ENCODE measurements around the gene OR14J1.
"Not testable (repeated sequence)": the region's sequence is repeated elsewhere in the genome, so short reads cannot be mapped to it uniquely, and the experiment has no call there.

OR14J1 gene, protein sequence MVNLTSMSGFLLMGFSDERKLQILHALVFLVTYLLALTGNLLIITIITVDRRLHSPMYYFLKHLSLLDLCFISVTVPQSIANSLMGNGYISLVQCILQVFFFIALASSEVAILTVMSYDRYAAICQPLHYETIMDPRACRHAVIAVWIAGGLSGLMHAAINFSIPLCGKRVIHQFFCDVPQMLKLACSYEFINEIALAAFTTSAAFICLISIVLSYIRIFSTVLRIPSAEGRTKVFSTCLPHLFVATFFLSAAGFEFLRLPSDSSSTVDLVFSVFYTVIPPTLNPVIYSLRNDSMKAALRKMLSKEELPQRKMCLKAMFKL

DNA sequence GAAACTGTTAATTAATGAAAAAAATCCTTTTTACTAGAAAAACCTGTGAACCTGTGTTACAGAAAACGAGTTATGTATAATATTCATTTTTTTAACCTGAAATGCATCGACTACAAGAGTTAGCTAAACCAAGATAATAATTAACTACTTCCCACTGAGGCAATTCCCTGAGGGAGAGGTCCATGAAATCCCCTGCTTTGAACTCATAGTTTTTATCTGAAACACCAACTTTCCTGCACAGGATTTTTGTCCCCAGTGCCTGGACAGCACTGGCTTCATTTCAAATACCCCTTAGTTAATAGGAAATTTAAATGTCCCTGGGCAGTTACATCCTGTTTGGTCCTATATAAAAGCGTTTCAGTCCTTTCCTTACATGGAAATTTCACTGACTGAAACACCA, at the start of gene OR14J1:
Gene OR14J1, plus strand, starts transcription at position 386 of the 400 bp plus-strand sequence. CDS start 4,989 bp downstream, outside the sequence.
- DNase-seq, result no peak

DNA sequence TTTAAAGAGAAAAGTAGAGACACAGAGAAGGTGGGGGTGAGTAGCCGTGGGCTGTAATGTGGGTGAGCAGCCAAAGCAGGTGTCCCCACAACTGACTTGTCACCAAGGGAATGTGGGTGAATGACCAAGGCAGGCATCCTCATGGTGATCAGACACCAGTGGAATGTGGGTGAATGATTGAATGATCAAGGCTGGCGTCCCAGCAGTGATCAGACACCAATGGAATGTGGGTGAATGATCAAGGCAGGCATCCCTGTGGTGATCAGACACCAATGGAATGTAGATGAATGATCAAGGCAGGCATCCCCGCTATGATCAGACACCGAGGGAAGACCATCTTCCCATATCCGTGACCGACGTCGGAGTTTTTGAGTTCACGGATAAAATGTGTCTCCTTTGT, 49.8 kb upstream of the OR14J1 start:
- no peak for DNase-seq

DNA sequence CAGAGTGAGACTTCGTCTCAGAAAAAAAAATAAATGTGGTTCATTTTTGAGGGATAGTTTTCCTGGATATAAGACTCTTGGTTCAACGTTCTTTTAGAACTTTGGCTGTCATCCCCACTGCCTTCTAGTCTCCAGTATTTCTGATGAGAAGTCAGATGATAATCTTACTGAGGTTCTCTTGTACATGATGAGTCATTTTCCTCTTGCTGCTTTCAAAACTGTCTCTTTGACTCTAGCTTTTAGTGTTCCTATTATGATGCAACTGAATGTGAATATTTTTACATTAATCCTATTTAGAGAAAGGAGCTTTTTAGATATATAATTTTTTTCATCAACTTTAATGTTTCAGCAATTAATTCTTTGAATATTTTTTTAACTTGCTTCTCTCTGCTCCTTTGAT, 46.0 kb upstream of the OR14J1 start:
- DNase-seq, result no peak

DNA sequence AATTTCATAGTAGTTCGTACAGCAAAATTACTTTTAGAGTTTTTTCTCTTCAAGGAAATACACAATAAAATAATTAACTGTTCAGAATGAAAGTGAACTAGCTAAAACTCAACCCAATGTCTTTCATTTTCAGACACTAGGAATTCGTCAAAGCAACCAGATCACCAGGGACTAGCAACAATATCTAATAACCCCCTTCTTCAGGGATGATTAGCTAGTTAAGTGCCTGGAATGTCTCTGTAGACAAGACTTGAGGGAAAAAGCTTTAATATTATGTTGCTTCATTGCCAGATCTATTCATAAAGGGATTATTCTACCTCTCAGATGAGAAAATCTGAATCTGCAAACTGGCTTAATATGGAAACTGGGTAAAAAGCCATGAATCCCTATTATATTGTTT, 41.8 kb upstream of the OR14J1 start:
- no peak for DNase-seq

DNA sequence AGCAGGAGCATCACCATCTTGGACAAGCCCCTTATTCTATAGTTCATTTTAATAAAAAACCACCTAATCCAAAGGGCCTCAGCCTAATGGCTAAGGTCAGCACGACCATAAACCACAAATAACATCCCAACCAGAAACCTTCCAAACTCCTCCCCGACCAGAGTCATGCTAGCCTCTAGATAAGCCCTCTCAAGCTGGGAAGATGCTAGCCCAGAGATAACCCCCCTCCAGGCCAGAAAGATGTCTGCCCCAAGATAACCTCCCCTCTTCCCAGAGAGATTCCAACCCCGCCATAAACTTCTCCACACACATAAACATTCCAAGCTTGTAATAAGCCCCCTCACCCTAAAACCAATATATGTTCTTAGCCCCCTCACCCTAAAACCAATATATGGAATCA, 38.5 kb upstream of the OR14J1 start:
- no peak for DNase-seq

DNA sequence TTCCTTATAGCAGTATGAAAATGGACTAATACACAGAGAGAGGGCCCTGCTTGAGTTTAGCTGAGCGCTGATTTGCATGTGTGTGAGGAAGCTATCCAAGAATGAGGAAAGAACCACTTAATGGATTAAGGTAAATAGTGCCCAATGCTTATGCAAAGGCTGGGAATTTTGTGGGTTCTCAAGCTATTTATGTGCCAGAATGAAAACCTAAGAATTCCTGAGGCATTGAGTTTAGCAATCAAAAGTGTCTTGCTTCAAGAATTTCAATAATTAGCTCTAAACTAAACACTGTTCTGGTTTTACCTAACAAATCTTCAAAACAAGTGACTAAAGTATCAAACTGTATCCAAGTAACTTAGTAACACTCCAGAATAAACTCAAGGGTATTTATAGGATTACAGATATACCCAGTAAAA, 7.0 kb upstream of the OR14J1 start:
- DNase-seq, result no peak

DNA sequence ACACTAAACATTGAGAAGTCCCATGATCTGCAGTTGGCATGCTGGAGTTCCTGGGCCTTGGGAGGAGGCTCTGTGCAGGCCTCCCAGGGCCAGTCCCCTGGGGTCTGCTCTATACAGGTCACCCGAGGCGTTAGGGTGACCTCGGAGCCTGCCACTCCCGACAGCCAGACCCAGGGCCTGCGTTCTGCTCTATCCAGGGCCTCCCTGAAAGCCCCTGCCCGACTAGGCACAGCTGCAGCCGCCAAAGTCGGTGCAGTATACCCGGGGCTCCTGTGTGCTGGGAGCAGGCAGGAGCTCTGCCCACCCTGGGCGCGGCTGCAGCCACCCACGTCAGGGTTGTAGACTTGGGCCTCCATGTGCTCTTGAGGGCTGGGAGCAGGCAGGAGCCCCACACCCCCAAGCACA, 6.3 kb upstream of the OR14J1 start:
- DNase-seq, result no peak

DNA sequence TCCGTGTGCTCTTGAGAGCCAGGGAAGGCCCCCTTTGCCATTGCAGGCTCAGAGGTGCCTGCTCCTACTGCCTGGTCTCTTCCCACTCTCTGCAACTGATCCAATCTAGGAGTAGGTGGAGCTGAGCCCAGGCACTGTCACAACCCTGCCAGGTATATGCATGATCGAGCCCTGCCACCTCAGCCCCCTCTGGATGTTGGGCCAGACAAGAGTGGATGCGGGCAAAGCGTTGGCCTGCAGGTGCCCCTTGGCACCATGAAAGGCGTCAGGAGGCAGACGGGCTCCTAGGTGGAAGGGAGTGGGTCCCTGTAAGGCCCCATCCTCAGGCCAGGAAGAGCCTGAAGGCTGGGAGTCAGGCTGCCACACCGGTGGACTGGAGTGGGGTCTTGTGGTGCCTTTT, 5.9 kb upstream of the OR14J1 start:
- DNase-seq, result no peak

DNA sequence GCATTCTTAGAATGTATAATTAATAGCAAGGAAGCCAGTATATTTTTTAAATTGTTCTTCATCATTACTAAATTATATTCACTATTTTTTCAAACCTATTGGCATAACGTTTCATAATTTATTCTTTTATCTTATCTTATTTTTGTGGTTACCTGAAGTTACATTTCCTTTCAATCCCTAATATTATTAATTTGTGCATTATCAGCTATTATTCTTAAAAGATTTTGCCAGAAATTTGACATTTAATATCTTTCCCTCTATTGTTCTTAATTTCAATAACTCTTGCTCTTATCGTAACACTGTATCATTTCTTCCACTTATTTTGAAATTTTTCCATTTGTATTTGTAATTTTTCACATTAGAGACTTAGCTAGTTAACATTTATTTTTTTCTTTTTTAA, 18.4 kb downstream of the OR14J1 start:
- DNase-seq, result no peak

DNA sequence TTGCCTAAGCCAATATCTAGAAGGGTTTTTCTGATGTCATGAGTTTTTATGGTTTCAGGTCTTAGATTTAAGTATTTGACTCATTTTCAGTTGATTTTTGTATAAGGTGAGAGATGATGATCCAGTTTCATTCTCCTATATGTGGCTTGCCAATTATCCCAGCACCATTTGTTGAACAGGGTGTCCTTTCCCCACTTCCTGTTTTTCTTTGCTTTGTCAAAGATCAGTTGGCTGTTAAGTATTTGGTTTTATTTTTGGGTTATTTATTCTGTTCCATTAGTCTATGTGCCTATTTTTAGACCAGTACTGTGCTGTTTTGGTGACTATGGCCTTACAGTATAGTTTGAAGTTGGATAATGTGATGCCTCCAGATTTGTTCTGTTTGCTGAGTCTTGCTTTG, 21.8 kb downstream of the OR14J1 start:
- not testable (repeated sequence) for DNase-seq

DNA sequence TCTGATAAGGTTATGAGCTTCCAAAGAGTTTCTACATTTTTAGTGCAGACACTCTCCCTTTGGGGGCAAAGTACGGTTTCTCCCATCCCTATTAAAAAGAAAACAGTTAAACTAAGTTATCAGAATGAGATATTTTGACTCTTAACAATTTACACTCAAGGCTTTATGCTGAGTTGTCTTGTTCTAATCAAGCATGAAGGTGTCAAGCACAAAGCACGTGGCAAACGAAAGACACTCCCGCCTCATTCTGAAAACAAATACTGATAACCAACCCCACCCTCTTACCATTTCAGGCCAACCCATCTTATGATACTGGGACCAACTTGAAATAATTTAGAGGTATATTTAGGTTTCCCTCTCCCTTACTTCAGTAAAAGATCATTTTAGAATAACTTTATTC, 24.3 kb downstream of the OR14J1 start:
- DNase-seq, result no peak

DNA sequence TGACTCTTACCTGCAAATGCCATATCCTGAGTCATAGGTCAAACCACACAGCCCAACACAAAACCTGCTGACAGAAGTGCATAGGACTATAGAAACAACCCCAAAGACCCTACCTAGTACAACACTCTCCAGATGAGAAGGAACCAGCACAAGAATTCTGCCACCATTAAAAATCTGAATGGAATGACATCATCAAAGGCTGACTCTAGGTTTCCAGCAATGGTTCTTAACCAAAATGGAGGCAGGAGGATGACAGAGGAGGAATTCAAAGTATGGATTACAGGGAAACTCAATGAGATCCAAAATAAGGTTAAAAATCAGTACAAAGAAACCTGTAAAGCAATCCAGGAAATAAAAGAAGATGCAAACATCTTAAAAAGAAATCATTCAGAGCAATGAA, 31.2 kb downstream of the OR14J1 start:
- no peak for DNase-seq

DNA sequence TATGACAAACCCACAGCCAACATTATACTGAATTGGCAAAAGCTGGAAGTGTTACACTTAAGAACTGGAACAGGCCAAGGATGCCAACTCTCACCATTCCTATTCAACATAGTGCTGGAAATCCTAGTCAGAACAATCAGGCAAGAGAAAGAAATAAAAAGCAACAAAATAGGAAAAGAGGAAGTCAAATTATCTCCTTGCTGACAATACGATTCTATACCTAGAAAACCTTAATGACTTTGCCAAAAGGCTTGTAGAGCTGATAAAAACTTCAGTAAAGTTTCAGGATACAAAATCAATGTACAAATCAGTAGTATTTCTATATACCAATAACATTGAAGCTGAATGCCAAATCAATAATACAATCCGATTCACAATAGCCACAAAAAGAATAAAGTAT, 34.8 kb downstream of the OR14J1 start:
- no peak for DNase-seq

DNA sequence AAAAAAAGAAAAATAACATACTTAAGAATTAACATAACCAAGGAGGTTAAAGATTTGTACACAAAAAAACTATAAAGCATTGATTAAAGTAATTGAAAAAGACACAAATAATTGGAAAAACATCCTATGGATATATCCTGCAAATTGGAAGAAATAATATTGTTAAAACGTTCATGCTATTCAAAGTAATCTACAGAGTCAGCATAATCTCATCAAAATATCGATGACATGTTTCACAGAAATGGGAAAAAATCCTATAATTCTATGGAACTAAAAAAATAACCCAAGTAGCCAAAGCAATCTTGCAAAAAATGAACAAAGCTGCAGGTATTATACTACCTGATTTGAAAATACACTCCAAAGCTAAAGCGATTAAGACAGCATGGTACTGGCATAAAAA, 43.9 kb downstream of the OR14J1 start:
- DNase-seq, result no peak

DNA sequence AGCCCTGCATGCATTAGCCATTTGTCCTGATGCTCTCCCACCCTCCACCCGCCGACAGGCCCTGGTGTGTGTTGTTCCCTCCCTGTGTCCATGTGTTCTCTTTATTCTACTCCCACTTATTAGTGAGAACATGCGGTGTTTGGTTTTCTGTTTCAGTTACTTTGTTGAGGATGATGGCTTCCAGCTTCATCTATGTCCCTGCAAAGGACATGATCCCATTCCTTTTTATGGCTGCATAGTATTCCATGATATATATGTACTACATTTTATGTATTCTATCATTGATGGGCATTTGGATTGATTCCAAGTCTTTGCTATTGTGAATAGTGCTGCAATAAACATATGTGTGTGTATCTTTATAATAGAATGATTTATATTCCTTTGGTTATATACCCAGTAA, 47.8 kb downstream of the OR14J1 start:
- not testable (repeated sequence) for DNase-seq

DNA sequence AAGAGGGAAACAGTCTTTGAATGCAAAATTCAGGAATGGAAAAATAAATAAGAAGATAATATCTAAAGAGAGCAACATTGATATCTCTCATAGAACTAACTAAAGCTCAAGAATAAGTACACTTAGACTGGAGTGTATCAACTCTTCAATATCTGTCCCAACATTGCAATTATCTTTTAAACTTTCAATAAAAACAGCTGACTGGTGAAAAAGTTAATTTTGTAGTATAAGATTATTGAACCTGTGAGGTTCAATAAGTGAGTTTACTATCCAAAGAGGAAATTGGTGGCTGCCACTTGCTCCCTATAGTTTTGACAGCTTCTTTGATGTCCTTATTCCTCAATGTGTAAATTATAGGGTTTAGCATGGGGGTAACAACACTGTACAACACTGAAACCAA, 53.5 kb downstream of the OR14J1 start:
- DNase-seq, result no peak

DNA sequence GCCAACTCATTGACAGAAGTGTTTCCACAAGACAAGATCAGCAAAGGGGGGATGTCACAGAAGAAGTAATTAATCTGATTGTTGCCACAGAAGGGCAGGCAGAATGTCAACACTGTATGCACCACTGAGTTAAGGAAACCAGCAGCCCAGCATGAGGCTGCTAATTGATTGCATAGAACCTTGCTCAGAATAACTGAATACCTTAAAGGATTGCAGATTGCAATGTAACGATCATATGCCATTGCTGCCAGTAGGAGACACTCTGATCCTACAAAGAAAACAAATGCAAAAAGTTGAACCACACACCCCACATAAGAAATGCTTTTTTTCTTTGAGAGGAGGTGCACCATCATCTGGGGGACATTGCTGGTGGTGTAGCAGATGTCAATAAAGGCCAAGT, 54.1 kb downstream of the OR14J1 start:
- no peak for DNase-seq

Measured in CD4-positive, alpha-beta T cell treated with Interleukin-4 for 4 hours (primary cell).